GM12873 (cell line): Measurements from ENCODE around the gene EVI2A.

Experiments
- CTCF ChIP-seq: IDR thresholded peaks from 2 replicates; pipeline ENCODE4 v1.5.1; 2012; ENCODE audit warnings: low read depth, mild to moderate bottlenecking, moderate library complexity, low read length, control low read depth; ENCODE audit not compliant: insufficient read depth; ENCODE audit errors: missing control alignments

EVI2A gene

GRCh38 chr17:31320791-31321190 lies 631 bp downstream of the EVI2A start:
- no peak for TF ChIP-seq CTCF

- TF ChIP-seq CTCF: no peak
These were observed 1.2 kb downstream of the EVI2A start for GRCh38 chr17:31320241-31320640.

GRCh38 chr17:31318851-31319661 lies 2.4 kb downstream of the EVI2A start:
- no peak for TF ChIP-seq CTCF

GRCh38 chr17:31318298-31318801 lies 3.1 kb downstream of the EVI2A start:
- no peak for TF ChIP-seq CTCF

GRCh38 chr17:31314782-31315100 lies 6.7 kb downstream of the EVI2A start:
- TF ChIP-seq CTCF: no peak

GRCh38 chr17:31313982-31314781 lies 7.2 kb downstream of the EVI2A start, which contains the start of gene EVI2B:
Gene EVI2B (minus strand): TSS chr17:31314054. CDS start chr17:31305609, 8,445 bp downstream.
- no peak for TF ChIP-seq CTCF

- TF ChIP-seq CTCF: no peak
These were observed 9.9 kb downstream of the EVI2A start for GRCh38 chr17:31311526-31311925.
